Endothelial cell of hepatic sinusoid (primary cell): ENCODE data around the gene ARSJ.

Source experiments
- in situ Hi-C: cut with HindIII; loops from 2 replicates; pipeline ENCODE4 v1.10.0; 2017; ENCODE audit warnings: low sequenced_read_pairs

Gene ARSJ

GRCh38 chr4:113905301-113905700, 74.1 kb downstream of the ARSJ start:
- in situ Hi-C loops = no loop called here

GRCh38 chr4:113904877-113905276, 74.6 kb downstream of the ARSJ start:
- in situ Hi-C loops = no loop called here

- in situ Hi-C loops = no loop called here
These were observed 77.3 kb downstream of the ARSJ start for GRCh38 chr4:113901994-113902787.

GRCh38 chr4:113899271-113900070, 80.0 kb downstream of the ARSJ start:
- in situ Hi-C loops = no loop called here

GRCh38 chr4:113893546-113893945, 85.9 kb downstream of the ARSJ start:
- in situ Hi-C loops = no loop called here

- in situ Hi-C loops = no loop called here
These were observed 91.4 kb downstream of the ARSJ start for GRCh38 chr4:113888006-113888405.

- in situ Hi-C loops = no loop called here
These were observed 94.2 kb downstream of the ARSJ start for GRCh38 chr4:113885291-113885690.

- in situ Hi-C loops = no loop called here
These were observed 94.8 kb downstream of the ARSJ start for GRCh38 chr4:113884655-113885054.

GRCh38 chr4:113882668-113883067, 96.8 kb downstream of the ARSJ start:
- in situ Hi-C loops = no loop called here

GRCh38 chr4:113881256-113881655, 98.2 kb downstream of the ARSJ start:
- in situ Hi-C loops = no loop called here

GRCh38 chr4:113880240-113881028, 99.0 kb downstream of the ARSJ start:
- in situ Hi-C loops = no loop called here

GRCh38 chr4:113878668-113879067, 100.8 kb downstream of the ARSJ start:
- in situ Hi-C loops = no loop called here

GRCh38 chr4:113874480-113874879, 105.0 kb downstream of the ARSJ start:
- in situ Hi-C loops = no loop called here

- in situ Hi-C loops = no loop called here
These were observed 105.9 kb downstream of the ARSJ start for GRCh38 chr4:113873508-113873907.

- in situ Hi-C loops = no loop called here
These were observed 106.8 kb downstream of the ARSJ start for GRCh38 chr4:113872426-113873260.

- in situ Hi-C loops = no loop called here
These were observed 108.4 kb downstream of the ARSJ start for GRCh38 chr4:113871080-113871479.

GRCh38 chr4:113869743-113870375, 109.6 kb downstream of the ARSJ start:
- in situ Hi-C loops = loop anchor here (10.0 kb wide), 1 partner anchor 515 kb away; no protein-coding TSS in a partner anchor

GRCh38 chr4:113866611-113867010, 112.8 kb downstream of the ARSJ start:
- in situ Hi-C loops = loop anchor here (10.0 kb wide), 1 partner anchor 518 kb away; no protein-coding TSS in a partner anchor

- in situ Hi-C loops = no loop called here
These were observed 120.5 kb downstream of the ARSJ start for GRCh38 chr4:113858924-113859323.

- in situ Hi-C loops = no loop called here
These were observed 127.6 kb downstream of the ARSJ start for GRCh38 chr4:113851816-113852215.
